K562 (cell line): ENCODE measurements around the gene DENND1A. TPM values are rescaled to one million over a fixed set of nuclear protein-coding genes. Genes with fewer than 3 reads are reported as not detected.

ENCODE experiments used
- ATAC-seq: fragments of 200-7000 bp; cut with Tn5 transposase; 3 replicates; pipeline ENCODE4 v1.9.1; 2020; ENCODE audit warnings: moderate library complexity
- BruUV-seq: library from RNA; stranded (reverse); fragments of 400-500 nt; replicated peaks from 2 replicates; lab custom pipeline; 2021; lab: Mats Ljungman, UMichigan
- CTCF ChIA-PET: fragments of 300-600 bp; formaldehyde crosslinking; extraction: SDS; loops from one replicate; lab custom pipeline; 2021; ENCODE audit warnings: low intra/inter-chr PET ratio; lab: Yijun Ruan, JAX
- POLR2A ChIA-PET: fragments of 300-600, 350-650 bp; sonication (Branson Sonifier 250); formaldehyde crosslinking; extraction: SDS; loops from one replicate; lab custom pipeline; 2021; ENCODE audit warnings: antibody characterized with exemption, inconsistent platforms; lab: Yijun Ruan, JAX
- DNase-seq, 4 experiments: peaks; one replicate each; pipeline versions ENCODE4 v3.0.0 to v3.0.0-alpha.2; 2011 to 2018; ENCODE audit warnings: low spot score in 3 of 4, mixed read lengths in 3 of 4; ENCODE audit errors: extremely low read depth in 1 of 4
- FAIRE-seq: peaks from 2 replicates; lab custom pipeline; 2011; peaks lifted over from hg19 to GRCh38; lab: Jason Lieb, UNC
- H2AFZ ChIP-seq: 2 replicates; pipeline ENCODE4 v1.6.0; 2011; ENCODE audit warnings: low read depth, low read length, control low read depth, inconsistent platforms
- H3K27ac ChIP-seq: fragments of 200-600 bp; 3 replicates; pipeline ENCODE4 v1.8.0; 2011; ENCODE audit warnings: low read depth, mild to moderate bottlenecking, control low read depth, inconsistent platforms, low read length, moderate library complexity, mixed read lengths; ENCODE audit errors: extremely low read depth
- H3K27me3 ChIP-seq, 2 experiments: fragments of 300-600 bp in 1 of 2; 2 replicates in 1 of 2; 3 replicates in 1 of 2; pipeline versions ENCODE4 v1.6.0 to v1.8.0; 2011; ENCODE audit warnings: inconsistent platforms in 2 of 2, low read length in 2 of 2, mild to moderate bottlenecking in 1 of 2, mixed read lengths in 1 of 2, moderate library complexity in 1 of 2; ENCODE audit not compliant: control insufficient read depth in 2 of 2, insufficient read depth in 2 of 2
- H3K36me3 ChIP-seq: fragments of 300-600 bp; 3 replicates; pipeline ENCODE4 v1.8.0; 2011; ENCODE audit warnings: mild to moderate bottlenecking, low read length, inconsistent platforms; ENCODE audit not compliant: control insufficient read depth, insufficient read depth
- H3K4me1 ChIP-seq, 2 experiments: fragments of 200-600 bp in 1 of 2; replicated peaks in 1 of 2; 2 replicates in 1 of 2; 3 replicates in 1 of 2; pipeline versions ENCODE4 v1.5.1 to v1.8.0; 2011; ENCODE audit warnings: inconsistent platforms in 2 of 2, low read length in 2 of 2, mild to moderate bottlenecking in 1 of 2, mixed read lengths in 1 of 2, moderate library complexity in 1 of 2; ENCODE audit not compliant: control insufficient read depth in 2 of 2, insufficient read depth in 2 of 2
- H3K4me2 ChIP-seq: 2 replicates; pipeline ENCODE4 v1.6.1; 2011; ENCODE audit warnings: low read length, control low read depth, inconsistent platforms, mixed read lengths; ENCODE audit not compliant: insufficient read depth
- H3K4me3 ChIP-seq: fragments of 200-600 bp; sonication (generic), shearing (Covaris generic); 2 replicates; pipeline ENCODE4 v1.5.1; 2016; ENCODE audit warnings: control low read depth, inconsistent platforms
- H3K79me2 ChIP-seq: fragments of 200-600 bp; 3 replicates; pipeline ENCODE4 v1.8.0; 2011; ENCODE audit warnings: low read length, inconsistent platforms; ENCODE audit not compliant: control insufficient read depth, insufficient read depth
- H3K9ac ChIP-seq, 2 experiments: 2 replicates each; pipeline versions ENCODE4 v1.6.0 to v1.6.1; 2011; ENCODE audit warnings: low read depth in 2 of 2, low read length in 2 of 2, control low read depth in 1 of 2, inconsistent platforms in 1 of 2, mild to moderate bottlenecking in 1 of 2, mixed read lengths in 1 of 2; ENCODE audit not compliant: insufficient read depth in 1 of 2
- H3K9me1 ChIP-seq: one replicate; pipeline ENCODE4 v1.6.0; 2011; ENCODE audit warnings: inconsistent platforms, mild to moderate bottlenecking, low read length, moderate library complexity; ENCODE audit not compliant: control insufficient read depth, insufficient read depth
- H3K9me3 ChIP-seq: replicated peaks from 2 replicates; pipeline ENCODE4 v1.5.1; 2011; ENCODE audit warnings: low read depth, low read length, inconsistent platforms; ENCODE audit not compliant: control insufficient read depth, insufficient read depth
- H4K20me1 ChIP-seq: replicated peaks from 2 replicates; pipeline ENCODE4 v1.6.1; 2011; ENCODE audit warnings: low read length, inconsistent platforms, mixed read lengths; ENCODE audit not compliant: control insufficient read depth, insufficient read depth
- ADNP ChIP-seq: fragments of 200-800 bp; sonication (Bioruptor generic); IDR thresholded peaks from 2 replicates; pipeline ENCODE4 v1.6.1; 2016; ENCODE audit warnings: missing genetic modification characterization, missing compliant biosample characterization
- BCOR ChIP-seq: fragments of 450-650 bp; IDR thresholded peaks from 2 replicates; pipeline ENCODE4 v1.6.1; 2016
- KDM1A ChIP-seq, 2 experiments: fragments of 450-650 bp; IDR thresholded peaks; 2 replicates each; pipeline ENCODE4 v1.6.1; 2016; ENCODE audit warnings: mild to moderate bottlenecking in 2 of 2
- MAX ChIP-seq: sonication (generic); formaldehyde crosslinking; IDR thresholded peaks from 2 replicates; pipeline ENCODE4 v1.9.0; 2022; ENCODE audit warnings: mild to moderate bottlenecking, missing genetic modification reagents
- PRPF4 ChIP-seq: fragments of 200-400 bp; formaldehyde crosslinking; IDR thresholded peaks from one replicate; pipeline ENCODE4 v1.6.1; 2017; ENCODE audit warnings: low read length, low read depth, mild to moderate bottlenecking; ENCODE audit not compliant: insufficient read depth, poor library complexity, severe bottlenecking
- RBM25 ChIP-seq: fragments of 200-400 bp; formaldehyde crosslinking; IDR thresholded peaks from 2 replicates; pipeline ENCODE4 v1.6.1; 2018; ENCODE audit warnings: low read length, low read depth, moderate library complexity; ENCODE audit not compliant: severe bottlenecking
- RCOR1 ChIP-seq, 2 experiments: IDR thresholded peaks; 2 replicates each; pipeline ENCODE4 v1.6.1; 2012; ENCODE audit warnings: low read depth in 2 of 2, low read length in 2 of 2, borderline replicate concordance in 1 of 2, improper control_type of control experiment in 1 of 2
- SP1 ChIP-seq: sonication (generic); formaldehyde crosslinking; IDR thresholded peaks from 2 replicates; pipeline ENCODE4 v1.8.1; 2022; ENCODE audit warnings: mild to moderate bottlenecking, missing genetic modification reagents
- TAF7 ChIP-seq: fragments of 450-650 bp; IDR thresholded peaks from 2 replicates; pipeline ENCODE4 v1.6.1; 2016; ENCODE audit warnings: missing genetic modification characterization, missing compliant biosample characterization
- THAP7 ChIP-seq: fragments of 250-450 bp; sonication (Bioruptor Pico); IDR thresholded peaks from 2 replicates; pipeline ENCODE4 v1.5.0; 2021
- U2AF2 ChIP-seq: fragments of 200-400 bp; formaldehyde crosslinking; optimal IDR thresholded peaks from 2 replicates; pipeline ENCODE3; 2017; ENCODE audit warnings: low read depth, mild to moderate bottlenecking, low read length
- ZBTB43 ChIP-seq: sonication (generic); formaldehyde crosslinking; IDR thresholded peaks from 2 replicates; pipeline ENCODE4 v1.8.0; 2023; ENCODE audit warnings: mild to moderate bottlenecking, missing genetic modification reagents
- ZFP30 ChIP-seq: fragments of 250-450 bp; sonication (Bioruptor Pico); IDR thresholded peaks from 2 replicates; pipeline ENCODE4 v1.8.0; 2022; ENCODE audit warnings: moderate library complexity, mild to moderate bottlenecking, inconsistent platforms, borderline replicate concordance
- ZFP36 ChIP-seq: fragments of 150-350 bp; IDR thresholded peaks from 2 replicates; pipeline ENCODE4 v1.6.1; 2018; ENCODE audit warnings: low read length, low read depth; ENCODE audit not compliant: partially characterized antibody
- ZNF263 ChIP-seq: sonication (generic); formaldehyde crosslinking; IDR thresholded peaks from 2 replicates; pipeline ENCODE4 v1.8.0; 2022; ENCODE audit warnings: mild to moderate bottlenecking, missing genetic modification reagents, borderline replicate concordance
- WGBS: fragments of 100-300 bp; shearing (Covaris generic); methylation state at CpG from one replicate; pipeline ENCODE4 v1.1.6; 2016; ENCODE audit warnings: low coverage, mixed read lengths; ENCODE audit not compliant: insufficient coverage; ENCODE audit errors: missing lambda C conversion rate; 5-methylcytosine and 5-hydroxymethylcytosine counted together
- in situ Hi-C: fragments of 300-500 bp; cut with MboI; formaldehyde crosslinking; loops from 4 replicates; pipeline ENCODE4 v1.15.0; 2018; ENCODE audit warnings: inconsistent platforms, mixed read lengths
- intact Hi-C: fragments of 100-400 bp; cut with micrococcal nuclease; formaldehyde crosslinking; loops from 2 replicates; pipeline ENCODE4 v1.14.2; 2022
- polyA plus RNA-seq, 8 experiments: library from polyadenylated mRNA; depleted of rRNA in 4 of 8; stranded (reverse) in 5 of 8; unstranded in 3 of 8; fragments of >200 nt; fragmentation: Nextera tagmentation in 2 of 8; fragmentation: Illumina TruSeq in 1 of 8; extraction: Ambion mirVana in 2 of 8; extraction: Trizol in 1 of 8; gene quantifications; 2 replicates each; pipeline versions ENCODE4 v1.2.1 to v1.2.3, GENCODE V29; 2011 to 2014; ENCODE audit warnings: inconsistent platforms in 1 of 8, missing spikeins in 1 of 8
- total RNA-seq, 7 experiments: library from RNA; depleted of rRNA in 6 of 7; stranded (reverse); fragments of >200 nt in 6 of 7; fragmentation: Illumina TruSeq in 2 of 7; extraction: Trizol in 2 of 7; gene quantifications; 2 replicates each; pipeline versions ENCODE4 v1.2.1 to v1.2.3, GENCODE V29; 2011 to 2021; ENCODE audit warnings: low replicate concordance in 1 of 7

Gene DENND1A
- total and polyA plus RNA-seq, 9 of the 15 experiments (the other 6 are each of a cell fraction or from before 2014, with no cell fraction given), result 7.6 to 29.5 (median 15.7) TPM

GRCh38 chr9:123391233-123391632, 538.7 kb downstream of the DENND1A start:
- intact Hi-C loops, result no loop called here

More at GRCh38 chr9:123391233-123391632, 538.7 kb downstream of the DENND1A start:
- H2AFZ ChIP-seq, result no peak overlapping the region
- no peaks in the 10 kb centered on the region for H3K36me3 ChIP-seq
- no peak for DNase-seq
- CTCF ChIA-PET, result no interaction called here
- peaks cover 2% of the 10 kb centered on the region; the same call in 1 of the 2 replicates for H3K9me3 ChIP-seq
- no peak overlapping the region for H3K9ac ChIP-seq
- peak; percentile 44 for FAIRE-seq
- no peaks in the 10 kb centered on the region for H3K9me1 ChIP-seq
- ATAC-seq, result no peak
- H4K20me1 ChIP-seq, result no peaks in the 10 kb centered on the region; the same call in 1 of the 2 replicates
- peaks cover 12 to 42% of the 10 kb centered on the region in 2 experiments; a peak in 4 of 5 replicates for H3K4me1 ChIP-seq
- no TSS peak for BruUV-seq
- 23% methylated on average over 5 of the region's 5 CpGs for WGBS
- H3K27me3 ChIP-seq, result no peaks in the 10 kb centered on the region
- H3K27ac ChIP-seq, result no peak overlapping the region
- H3K4me3 ChIP-seq, result no peak overlapping the region
- in situ Hi-C loops, result no loop called here
- H3K4me2 ChIP-seq, result no peak overlapping the region
- TF ChIP-seq ADNP (0 out of 2 replicates have a peak, but pooled peaks have one; percentile 20), ZFP36 (peak; percentile 84), RBM25 (peak; percentile 92), ZFP30 (CRISPR knock-in tag) (no peak), ZBTB43 (no peak), SP1 (no peak), BCOR (peak; percentile 88), TAF7 (tag) (no peak), RCOR1 (IDR thresholded peaks at IDR 0.05; ENCODE audit: borderline replicate concordance in 1 of 2, low read depth in 2 of 2, low read length in 2 of 2) (0 out of 4 replicates have a peak, but pooled peaks of 1 of the 2 experiments have one; percentile 39), U2AF2 (no peak), KDM1A (IDR thresholded peaks at IDR 0.05) (peak; percentile 19 to 50; a peak in 1 of 4 replicates), THAP7 (CRISPR knock-in tag) (no peak), PRPF4 (no peak), MAX (0 out of 2 replicates have a peak, but pooled peaks have one; percentile 4), ZNF263 (no peak)
- H3K79me2 ChIP-seq, result no peaks in the 10 kb centered on the region
- POLR2A ChIA-PET, result interaction anchor here (0.6 to 0.8 kb wide), 2 partner anchors 11 to 83 kb away, joined by 3 read pairs; no protein-coding TSS in a partner anchor
